SK-N-SH (cell line): ENCODE data around the gene ZNF507. TPM values are rescaled to one million over a fixed set of nuclear protein-coding genes. Genes with fewer than 3 reads are reported as not detected.

Source experiments
- CTCF ChIA-PET: fragments of 300-600, 350-600 bp; formaldehyde crosslinking; extraction: SDS; loops from one replicate; lab custom pipeline; 2021; lab: Yijun Ruan, JAX
- POLR2A ChIA-PET: fragments of 350-600 bp; sonication (Branson Sonifier 250); formaldehyde crosslinking; extraction: SDS; loops from one replicate; lab custom pipeline; 2020; ENCODE audit warnings: antibody characterized with exemption, inconsistent platforms; lab: Yijun Ruan, JAX
- DNase-seq: peaks from one replicate; pipeline ENCODE4 v3.0.0; 2012
- H2AFZ ChIP-seq: fragments of 200-600 bp; sonication (generic); 2 replicates; pipeline ENCODE4 v1.8.1; 2016; ENCODE audit warnings: antibody characterized with exemption, mild to moderate bottlenecking, low read depth
- H3F3A ChIP-seq: fragments of 200-600 bp; sonication (generic); replicated peaks from 2 replicates; pipeline ENCODE3; 2016; ENCODE audit warnings: antibody characterized with exemption, mild to moderate bottlenecking; ENCODE audit not compliant: insufficient read depth
- H3K27ac ChIP-seq, 2 experiments: fragments of 200-500 bp in 1 of 2; fragments of 200-600 bp in 1 of 2; sonication (Bioruptor generic) in 1 of 2; sonication (generic), shearing (Covaris generic) in 1 of 2; 2 replicates each; pipeline versions ENCODE4 v1.5.1 to v1.6.1; 2014 to 2016; ENCODE audit warnings: low read depth in 2 of 2, inconsistent platforms in 1 of 2, low read length in 1 of 2, mild to moderate bottlenecking in 1 of 2, mixed read lengths in 1 of 2
- H3K27me3 ChIP-seq: fragments of 200-600 bp; sonication (generic), shearing (Covaris generic); 2 replicates; pipeline ENCODE4 v1.6.1; 2016; ENCODE audit warnings: mixed run types; ENCODE audit not compliant: insufficient read depth
- H3K36me3 ChIP-seq, 2 experiments: fragments of 200-500 bp in 1 of 2; fragments of 200-600 bp in 1 of 2; sonication (Bioruptor generic) in 1 of 2; sonication (generic) in 1 of 2; replicated peaks in 1 of 2; 2 replicates each; pipeline versions ENCODE3 to v1.5.1; 2014 to 2016; ENCODE audit warnings: low read length in 1 of 2, mild to moderate bottlenecking in 1 of 2; ENCODE audit not compliant: insufficient read depth in 2 of 2, control insufficient read depth in 1 of 2
- H3K4me1 ChIP-seq, 2 experiments: fragments of 200-500 bp in 1 of 2; fragments of 200-600 bp in 1 of 2; sonication (Bioruptor generic) in 1 of 2; sonication (generic), shearing (Covaris generic) in 1 of 2; 2 replicates each; pipeline versions ENCODE4 v1.5.1 to v1.6.1; 2014 to 2016; ENCODE audit warnings: low read depth in 1 of 2, low read length in 1 of 2, mixed run types in 1 of 2; ENCODE audit not compliant: insufficient read depth in 2 of 2, control insufficient read depth in 1 of 2
- H3K4me2 ChIP-seq: fragments of 200-600 bp; sonication (generic), shearing (Covaris generic); 2 replicates; pipeline ENCODE4 v1.6.1; 2017; ENCODE audit warnings: mixed run types
- H3K4me3 ChIP-seq, 2 experiments: fragments of 200-500 bp in 1 of 2; fragments of 200-600 bp in 1 of 2; sonication (Bioruptor generic) in 1 of 2; sonication (generic), shearing (Covaris generic) in 1 of 2; 2 replicates each; pipeline versions ENCODE4 v1.5.1 to v1.8.1; 2014 to 2016; ENCODE audit warnings: low read depth in 2 of 2, inconsistent platforms in 1 of 2, low read length in 1 of 2, mild to moderate bottlenecking in 1 of 2, mixed read lengths in 1 of 2, moderate library complexity in 1 of 2
- H3K79me2 ChIP-seq: fragments of 200-600 bp; sonication (generic); 2 replicates; pipeline ENCODE4 v1.8.1; 2017; ENCODE audit warnings: mild to moderate bottlenecking; ENCODE audit not compliant: insufficient read depth
- H3K9ac ChIP-seq: fragments of 200-600 bp; sonication (generic); 2 replicates; pipeline ENCODE4 v1.6.1; 2017; ENCODE audit warnings: mixed run types
- H3K9me2 ChIP-seq: fragments of 200-600 bp; sonication (generic); 2 replicates; pipeline ENCODE4 v1.6.1; 2017; ENCODE audit warnings: mixed run types
- H3K9me3 ChIP-seq: fragments of 200-600 bp; sonication (generic); 2 replicates; pipeline ENCODE4 v1.6.1; 2017; ENCODE audit warnings: mixed run types, mild to moderate bottlenecking, moderate library complexity
- H4K20me1 ChIP-seq: fragments of 200-600 bp; sonication (generic); 2 replicates; pipeline ENCODE4 v1.6.1; 2017; ENCODE audit warnings: mild to moderate bottlenecking, mixed run types; ENCODE audit not compliant: insufficient read depth
- FOSL2 ChIP-seq: IDR thresholded peaks from 2 replicates; pipeline ENCODE4 v1.4.0; 2012; ENCODE audit warnings: low read depth, mild to moderate bottlenecking, moderate library complexity, borderline replicate concordance
- MXI1 ChIP-seq: IDR thresholded peaks from 2 replicates; pipeline ENCODE4 v1.6.1; 2012; ENCODE audit warnings: mild to moderate bottlenecking, low read depth, low read length, improper control_type of control experiment
- PBX3 ChIP-seq: IDR thresholded peaks from 2 replicates; pipeline ENCODE4; 2012
- POLR2AphosphoS5 ChIP-seq: IDR thresholded peaks from 2 replicates; pipeline ENCODE4 v1.6.1; 2012; ENCODE audit warnings: low read depth, low read length
- RXRA ChIP-seq: IDR thresholded peaks from 2 replicates; pipeline ENCODE4 v1.4.0; 2012; ENCODE audit warnings: low read depth, mild to moderate bottlenecking, borderline replicate concordance
- SMC3 ChIP-seq: IDR thresholded peaks from 2 replicates; pipeline ENCODE4 v1.6.1; 2012; ENCODE audit warnings: low read depth, low read length, improper control_type of control experiment
- TEAD4 ChIP-seq: IDR thresholded peaks from 2 replicates; pipeline ENCODE4 v1.4.0; 2012; ENCODE audit warnings: mild to moderate bottlenecking, borderline replicate concordance; ENCODE audit not compliant: insufficient read depth
- WGBS: methylation state at CpG from one replicate; pipeline ENCODE4 v1.1.6; 2017; ENCODE audit warnings: low lambda C conversion rate; 5-methylcytosine and 5-hydroxymethylcytosine counted together
- polyA plus RNA-seq, 3 experiments: library from polyadenylated mRNA; depleted of rRNA; stranded (reverse); fragments of >200 nt; gene quantifications; 2 replicates each; pipeline ENCODE4 v1.2.3, GENCODE V29; 2012

Gene ZNF507
- polyA plus RNA-seq, 1 of the 3 experiments (the other 2 are of a cell fraction), result 6.8 TPM

- no peak for TF ChIP-seq PBX3
Measured at GRCh38 chr19:32407004-32407992, 61.9 kb downstream of the ZNF507 start (continued).

GRCh38 chr19:32415246-32415645 is 69.8 kb downstream of the ZNF507 start:
- 96% methylated on average over 5 of the region's 5 CpGs for WGBS
- no peak overlapping the region for H3K4me2 ChIP-seq

GRCh38 chr19:32415669-32416068 is 70.3 kb downstream of the ZNF507 start:
- Histone ChIP-seq H3K27ac (no peak overlapping the region), H2AFZ (no peak overlapping the region), H3K9me2 (no peaks in the 10 kb centered on the region), H3K9ac (no peak overlapping the region), H3K4me1 (no peaks in the 10 kb centered on the region; a peak in 1 of 4 replicates), H3K36me3 (peaks cover 44 to 48% of the 10 kb centered on the region in 2 experiments), H3K27me3 (no peaks in the 10 kb centered on the region), H3K4me3 (no peak overlapping the region), H3K4me2 (no peak overlapping the region), H3F3A (no peaks in the 10 kb centered on the region), H4K20me1 (no peaks in the 10 kb centered on the region), H3K9me3 (no peaks in the 10 kb centered on the region), H3K79me2 (no peaks in the 10 kb centered on the region; the same call in 1 of the 2 replicates)
- WGBS, result 96% methylated on average over 5 of the region's 5 CpGs
- TF ChIP-seq TEAD4 (no peak), FOSL2 (no peak), MXI1 (no peak), PBX3 (no peak), RXRA (no peak), SMC3 (no peak), POLR2AphosphoS5 (no peak)
- CTCF ChIA-PET, result interaction anchor here (1.2 kb wide), 1 partner anchor 48 kb away, joined by 5 read pairs; no protein-coding TSS in a partner anchor
- no peak for DNase-seq
- POLR2A ChIA-PET, result interaction anchor here (0.6 kb wide), 1 partner anchor 129 kb away, joined by 3 read pairs; no protein-coding TSS in a partner anchor

More at GRCh38 chr19:32415246-32415645, 69.8 kb downstream of the ZNF507 start:
- H3F3A ChIP-seq, result no peaks in the 10 kb centered on the region
- ChIA-PET POLR2A (interaction anchor here (1.5 kb wide), 1 partner anchor 10 kb away, joined by 3 read pairs; the partner anchor contains the start of gene DPY19L3), CTCF (no interaction called here)
- no peaks in the 10 kb centered on the region for H3K27me3 ChIP-seq
- no peaks in the 10 kb centered on the region; the same call in 1 of the 2 replicates for H3K79me2 ChIP-seq
- no peak for DNase-seq
- no peaks in the 10 kb centered on the region for H3K9me3 ChIP-seq
- TF ChIP-seq TEAD4, result no peak
- peaks cover 45 to 50% of the 10 kb centered on the region in 2 experiments for H3K36me3 ChIP-seq
- no peak overlapping the region for H3K9ac ChIP-seq
- H3K9me2 ChIP-seq, result no peaks in the 10 kb centered on the region
- no peak overlapping the region for H3K27ac ChIP-seq
- H2AFZ ChIP-seq, result no peak overlapping the region
- H3K4me3 ChIP-seq, result no peak overlapping the region
- no peaks in the 10 kb centered on the region; a peak in 1 of 4 replicates for H3K4me1 ChIP-seq
- no peaks in the 10 kb centered on the region for H4K20me1 ChIP-seq
